Measurements from ENCODE around the gene PON1. TPM values are rescaled to one million over a fixed set of nuclear protein-coding genes. Genes with fewer than 3 reads are reported as not detected.

Gene PON1
- total and polyA plus RNA-seq, 2 experiments from 2014 or later, result 0.69 to 1.2 TPM

DNA sequence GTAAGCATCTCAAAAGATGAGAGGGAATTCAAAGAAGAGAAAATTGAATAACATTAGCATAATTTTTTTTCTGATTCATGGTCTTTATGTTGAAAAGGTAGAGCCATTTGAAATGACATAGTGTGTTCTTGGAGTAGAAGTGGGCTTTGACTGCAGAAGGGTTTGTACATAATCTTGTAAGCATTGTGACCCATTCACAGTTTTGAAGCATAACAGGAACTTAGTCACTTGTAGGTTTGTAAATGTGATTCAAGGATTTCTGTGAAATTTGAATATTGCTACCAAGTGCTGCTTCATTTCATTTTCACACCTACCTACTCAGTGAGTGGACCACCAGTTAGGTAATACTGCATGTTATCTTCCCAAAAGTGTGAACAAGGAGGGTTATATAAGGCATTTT lies 68.6 kb downstream of the PON1 start:
- Mint-ChIP-seq H3K36me3 (ENCODE audit: low read depth) (peaks cover 5% of the 10 kb centered on the region; the same call in 1 of the 3 replicates), H3K9me3 (no peaks in the 10 kb centered on the region), H3K4me1 (no peaks in the 10 kb centered on the region; the same call in 2 of the 3 replicates), H3K27me3 (ENCODE audit: insufficient read depth, low read depth, poor library complexity) (no peaks in the 10 kb centered on the region), H3K27ac (no peak overlapping the region; the same call in 1 of the 2 replicates), H3K4me3 (no peak overlapping the region)
- TF ChIP-seq, protein P1, sequence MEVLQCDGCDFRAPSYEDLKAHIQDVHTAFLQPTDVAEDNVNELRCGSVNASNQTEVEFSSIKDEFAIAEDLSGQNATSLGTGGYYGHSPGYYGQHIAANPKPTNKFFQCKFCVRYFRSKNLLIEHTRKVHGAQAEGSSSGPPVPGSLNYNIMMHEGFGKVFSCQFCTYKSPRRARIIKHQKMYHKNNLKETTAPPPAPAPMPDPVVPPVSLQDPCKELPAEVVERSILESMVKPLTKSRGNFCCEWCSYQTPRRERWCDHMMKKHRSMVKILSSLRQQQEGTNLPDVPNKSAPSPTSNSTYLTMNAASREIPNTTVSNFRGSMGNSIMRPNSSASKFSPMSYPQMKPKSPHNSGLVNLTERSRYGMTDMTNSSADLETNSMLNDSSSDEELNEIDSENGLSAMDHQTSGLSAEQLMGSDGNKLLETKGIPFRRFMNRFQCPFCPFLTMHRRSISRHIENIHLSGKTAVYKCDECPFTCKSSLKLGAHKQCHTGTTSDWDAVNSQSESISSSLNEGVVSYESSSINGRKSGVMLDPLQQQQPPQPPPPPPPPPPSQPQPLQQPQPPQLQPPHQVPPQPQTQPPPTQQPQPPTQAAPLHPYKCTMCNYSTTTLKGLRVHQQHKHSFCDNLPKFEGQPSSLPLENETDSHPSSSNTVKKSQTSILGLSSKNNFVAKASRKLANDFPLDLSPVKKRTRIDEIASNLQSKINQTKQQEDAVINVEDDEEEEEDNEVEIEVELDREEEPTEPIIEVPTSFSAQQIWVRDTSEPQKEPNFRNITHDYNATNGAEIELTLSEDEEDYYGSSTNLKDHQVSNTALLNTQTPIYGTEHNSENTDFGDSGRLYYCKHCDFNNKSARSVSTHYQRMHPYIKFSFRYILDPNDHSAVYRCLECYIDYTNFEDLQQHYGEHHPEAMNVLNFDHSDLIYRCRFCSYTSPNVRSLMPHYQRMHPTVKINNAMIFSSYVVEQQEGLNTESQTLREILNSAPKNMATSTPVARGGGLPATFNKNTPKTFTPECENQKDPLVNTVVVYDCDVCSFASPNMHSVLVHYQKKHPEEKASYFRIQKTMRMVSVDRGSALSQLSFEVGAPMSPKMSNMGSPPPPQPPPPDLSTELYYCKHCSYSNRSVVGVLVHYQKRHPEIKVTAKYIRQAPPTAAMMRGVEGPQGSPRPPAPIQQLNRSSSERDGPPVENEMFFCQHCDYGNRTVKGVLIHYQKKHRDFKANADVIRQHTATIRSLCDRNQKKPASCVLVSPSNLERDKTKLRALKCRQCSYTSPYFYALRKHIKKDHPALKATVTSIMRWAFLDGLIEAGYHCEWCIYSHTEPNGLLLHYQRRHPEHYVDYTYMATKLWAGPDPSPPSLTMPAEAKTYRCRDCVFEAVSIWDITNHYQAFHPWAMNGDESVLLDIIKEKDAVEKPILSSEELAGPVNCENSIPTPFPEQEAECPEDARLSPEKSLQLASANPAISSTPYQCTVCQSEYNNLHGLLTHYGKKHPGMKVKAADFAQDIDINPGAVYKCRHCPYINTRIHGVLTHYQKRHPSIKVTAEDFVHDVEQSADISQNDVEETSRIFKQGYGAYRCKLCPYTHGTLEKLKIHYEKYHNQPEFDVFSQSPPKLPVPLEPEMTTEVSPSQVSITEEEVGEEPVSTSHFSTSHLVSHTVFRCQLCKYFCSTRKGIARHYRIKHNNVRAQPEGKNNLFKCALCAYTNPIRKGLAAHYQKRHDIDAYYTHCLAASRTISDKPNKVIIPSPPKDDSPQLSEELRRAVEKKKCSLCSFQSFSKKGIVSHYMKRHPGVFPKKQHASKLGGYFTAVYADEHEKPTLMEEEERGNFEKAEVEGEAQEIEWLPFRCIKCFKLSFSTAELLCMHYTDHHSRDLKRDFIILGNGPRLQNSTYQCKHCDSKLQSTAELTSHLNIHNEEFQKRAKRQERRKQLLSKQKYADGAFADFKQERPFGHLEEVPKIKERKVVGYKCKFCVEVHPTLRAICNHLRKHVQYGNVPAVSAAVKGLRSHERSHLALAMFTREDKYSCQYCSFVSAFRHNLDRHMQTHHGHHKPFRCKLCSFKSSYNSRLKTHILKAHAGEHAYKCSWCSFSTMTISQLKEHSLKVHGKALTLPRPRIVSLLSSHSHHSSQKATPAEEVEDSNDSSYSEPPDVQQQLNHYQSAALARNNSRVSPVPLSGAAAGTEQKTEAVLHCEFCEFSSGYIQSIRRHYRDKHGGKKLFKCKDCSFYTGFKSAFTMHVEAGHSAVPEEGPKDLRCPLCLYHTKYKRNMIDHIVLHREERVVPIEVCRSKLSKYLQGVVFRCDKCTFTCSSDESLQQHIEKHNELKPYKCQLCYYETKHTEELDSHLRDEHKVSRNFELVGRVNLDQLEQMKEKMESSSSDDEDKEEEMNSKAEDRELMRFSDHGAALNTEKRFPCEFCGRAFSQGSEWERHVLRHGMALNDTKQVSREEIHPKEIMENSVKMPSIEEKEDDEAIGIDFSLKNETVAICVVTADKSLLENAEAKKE (CRISPR knock-in tag; IDR thresholded peaks at IDR 0.05), result no peak
- TF ChIP-seq ZNF114 (CRISPR knock-in tag; IDR thresholded peaks at IDR 0.05) (no peak), ZNF331 (CRISPR knock-in tag; IDR thresholded peaks at IDR 0.05; ENCODE audit: low read depth) (no peak), POLR2AphosphoS5 (IDR thresholded peaks at IDR 0.05; ENCODE audit: low read depth) (no peak)
- Histone ChIP-seq H3F3A (replicated peaks; ENCODE audit: low read depth) (no peaks in the 10 kb centered on the region), H3K4me2 (no peak overlapping the region), H3K4me3 (no peak overlapping the region), H4K20me1 (replicated peaks; ENCODE audit: insufficient read depth) (no peaks in the 10 kb centered on the region), H3K79me2 (replicated peaks; ENCODE audit: insufficient read depth) (no peaks in the 10 kb centered on the region), H2AFZ (no peak overlapping the region), H3K27me3 (ENCODE audit: insufficient read depth) (no peaks in the 10 kb centered on the region), H3K36me3 (ENCODE audit: insufficient read depth) (no peaks in the 10 kb centered on the region), H3K4me1 (ENCODE audit: insufficient read depth) (no peaks in the 10 kb centered on the region), H3K9me2 (ENCODE audit: insufficient read depth) (no peaks in the 10 kb centered on the region), H3K27ac (ENCODE audit: low read depth) (no peak overlapping the region)
- ATAC-seq (no peak), DNase-seq (ENCODE audit: low spot score) (no peak)

DNA sequence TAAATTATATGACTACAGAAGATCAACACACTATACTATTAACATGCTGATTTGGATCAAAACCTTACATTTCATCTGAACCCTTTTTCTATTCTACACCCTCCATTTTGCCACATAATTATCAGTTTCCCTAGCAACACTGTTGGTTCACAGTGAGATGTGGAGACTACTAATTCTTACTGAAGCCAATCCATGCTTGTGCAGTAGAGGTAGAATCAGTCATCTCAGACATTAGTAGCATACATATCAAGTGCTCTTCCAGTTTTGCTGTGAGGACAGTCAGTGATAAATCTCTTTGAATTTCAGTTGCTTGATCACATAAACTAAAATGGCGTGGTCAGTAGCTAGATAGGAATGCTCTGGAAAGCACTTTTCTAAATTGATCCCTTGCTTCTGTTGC lies 70.3 kb downstream of the PON1 start:
- H3K27me3 Mint-ChIP-seq (ENCODE audit: insufficient read depth, low read depth, poor library complexity), result no peaks in the 10 kb centered on the region
- H3K9me2 ChIP-seq (ENCODE audit: insufficient read depth), result no peaks in the 10 kb centered on the region
- H3K36me3 Mint-ChIP-seq (ENCODE audit: low read depth), result peaks cover 5% of the 10 kb centered on the region; the same call in 1 of the 3 replicates
- H3K79me2 ChIP-seq (replicated peaks; ENCODE audit: insufficient read depth), result no peaks in the 10 kb centered on the region
- no peaks in the 10 kb centered on the region for H3K9me3 Mint-ChIP-seq
- H3F3A ChIP-seq (replicated peaks; ENCODE audit: low read depth), result no peaks in the 10 kb centered on the region
- H3K27me3 ChIP-seq (ENCODE audit: insufficient read depth), result no peaks in the 10 kb centered on the region
- no peaks in the 10 kb centered on the region for H3K4me1 ChIP-seq (ENCODE audit: insufficient read depth)
- H3K27ac ChIP-seq (ENCODE audit: low read depth), result no peak overlapping the region
- H3K4me1 Mint-ChIP-seq, result peaks cover 3% of the 10 kb centered on the region; the same call in 1 of the 3 replicates
- H4K20me1 ChIP-seq (replicated peaks; ENCODE audit: insufficient read depth), result no peaks in the 10 kb centered on the region
- no peak overlapping the region for H3K4me2 ChIP-seq
- no peak overlapping the region for H3K27ac Mint-ChIP-seq
- no peak for DNase-seq (ENCODE audit: low spot score)
- no peaks in the 10 kb centered on the region for H3K36me3 ChIP-seq (ENCODE audit: insufficient read depth)
- H3K4me3 Mint-ChIP-seq, result no peak overlapping the region
- no peak overlapping the region for H3K4me3 ChIP-seq
- ATAC-seq, result no peak
- H2AFZ ChIP-seq, result no peak overlapping the region
- TF ChIP-seq EZH2 (IDR thresholded peaks at IDR 0.05; ENCODE audit: low read depth, unreplicated experiment) (no peak), STAT1 (IDR thresholded peaks at IDR 0.05; ENCODE audit: unreplicated experiment) (no peak)
- TF ChIP-seq, protein P1 (CRISPR knock-in tag; IDR thresholded peaks at IDR 0.05), result no peak
